A549 (cell line): ENCODE measurements around the gene RABGAP1L.
"Not testable (repeated sequence)": the region's sequence is repeated elsewhere in the genome, so short reads cannot be mapped to it uniquely, and the experiment has no call there.

Source experiments
- CTCF ChIP-seq: fragments of >200 bp; sonication (Bioruptor Twin); formaldehyde crosslinking; IDR thresholded peaks from 3 replicates; pipeline ENCODE4 v1.5.1; 2016
- EHMT2 ChIP-seq: fragments of 200-600 bp; sonication (generic); IDR thresholded peaks from 2 replicates; pipeline ENCODE4 v1.6.1; 2016; ENCODE audit warnings: antibody characterized with exemption, low read depth, mild to moderate bottlenecking, moderate library complexity
- ESRRA ChIP-seq: fragments of 150-350 bp; IDR thresholded peaks from 2 replicates; pipeline ENCODE4 v1.6.1; 2014; ENCODE audit warnings: mild to moderate bottlenecking, low read length, borderline replicate concordance
- JUNB ChIP-seq: fragments of >200 bp; sonication (Bioruptor Twin); formaldehyde crosslinking; IDR thresholded peaks from 2 replicates; pipeline ENCODE4 v1.6.1; 2016
- MAFK ChIP-seq: fragments of 450-650 bp; IDR thresholded peaks from 2 replicates; pipeline ENCODE4 v1.6.1; 2014; ENCODE audit not compliant: partially characterized antibody
- POLR2AphosphoS2 ChIP-seq: conservative IDR thresholded peaks from 2 replicates; pipeline ENCODE4 v1.6.1; 2012; ENCODE audit warnings: low read length, improper control_type of control experiment, inconsistent platforms
- REST ChIP-seq: fragments of 200-600 bp; sonication (generic); IDR thresholded peaks from 2 replicates; pipeline ENCODE4 v1.6.1; 2016; ENCODE audit warnings: antibody characterized with exemption, mild to moderate bottlenecking, moderate library complexity
- TF ChIP-seq, protein P1 (sequence below): IDR thresholded peaks from 2 replicates; pipeline ENCODE4 v1.6.1; 2012
- TF ChIP-seq, protein P2 (sequence below): IDR thresholded peaks from 2 replicates; pipeline ENCODE4 v1.6.1; 2012

- TF ChIP-seq EHMT2, REST, JUNB, MAFK, POLR2AphosphoS2, CTCF, ESRRA: not testable (repeated sequence)
- TF ChIP-seq, protein P1, sequence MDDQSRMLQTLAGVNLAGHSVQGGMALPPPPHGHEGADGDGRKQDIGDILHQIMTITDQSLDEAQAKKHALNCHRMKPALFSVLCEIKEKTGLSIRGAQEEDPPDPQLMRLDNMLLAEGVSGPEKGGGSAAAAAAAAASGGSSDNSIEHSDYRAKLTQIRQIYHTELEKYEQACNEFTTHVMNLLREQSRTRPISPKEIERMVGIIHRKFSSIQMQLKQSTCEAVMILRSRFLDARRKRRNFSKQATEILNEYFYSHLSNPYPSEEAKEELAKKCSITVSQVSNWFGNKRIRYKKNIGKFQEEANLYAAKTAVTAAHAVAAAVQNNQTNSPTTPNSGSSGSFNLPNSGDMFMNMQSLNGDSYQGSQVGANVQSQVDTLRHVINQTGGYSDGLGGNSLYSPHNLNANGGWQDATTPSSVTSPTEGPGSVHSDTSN: not testable (repeated sequence)
- TF ChIP-seq, protein P2, sequence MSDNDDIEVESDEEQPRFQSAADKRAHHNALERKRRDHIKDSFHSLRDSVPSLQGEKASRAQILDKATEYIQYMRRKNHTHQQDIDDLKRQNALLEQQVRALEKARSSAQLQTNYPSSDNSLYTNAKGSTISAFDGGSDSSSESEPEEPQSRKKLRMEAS: not testable (repeated sequence)
Measured at GRCh38 chr1:174143727-174144396, 15.5 kb upstream of the RABGAP1L start.
